Measurements from ENCODE around the gene BRAF. TPM values are rescaled to one million over a fixed set of nuclear protein-coding genes. Genes with fewer than 3 reads are reported as not detected.
A peak's percentile ranks its signal among the peaks of the same experiment; 100 is the strongest.

Gene BRAF
- total RNA-seq, 1 donor from 2014 or later = 40.9 TPM

GRCh38 chr7:140707132-140707531 is 217.6 kb downstream of the BRAF start:
- H3K27ac Mint-ChIP-seq (ENCODE audit: unreplicated experiment) = no peak overlapping the region

GRCh38 chr7:140704205-140704604 is 220.5 kb downstream of the BRAF start:
- TF ChIP-seq CTCF (IDR thresholded peaks at IDR 0.05; ENCODE audit: partially characterized antibody, unreplicated experiment) = no peak
- no peaks in the 10 kb centered on the region for H3K27me3 Mint-ChIP-seq (ENCODE audit: unreplicated experiment)
- DNase-seq = no peak
- H3K36me3 Mint-ChIP-seq (ENCODE audit: unreplicated experiment) = no peaks in the 10 kb centered on the region
- H3K27ac Mint-ChIP-seq (ENCODE audit: unreplicated experiment) = no peak overlapping the region
- peaks cover 4% of the 10 kb centered on the region for H3K4me1 Mint-ChIP-seq (ENCODE audit: low read depth, unreplicated experiment)
- peaks cover under 1% of the 10 kb centered on the region for H3K9me3 Mint-ChIP-seq (ENCODE audit: unreplicated experiment)
- no peak overlapping the region for H3K4me3 Mint-ChIP-seq (ENCODE audit: unreplicated experiment)

More at GRCh38 chr7:140707132-140707531, 217.6 kb downstream of the BRAF start:
- peaks cover 6% of the 10 kb centered on the region for H3K36me3 Mint-ChIP-seq (ENCODE audit: unreplicated experiment)
- no peak for TF ChIP-seq CTCF (IDR thresholded peaks at IDR 0.05; ENCODE audit: partially characterized antibody, unreplicated experiment)
- H3K9me3 Mint-ChIP-seq (ENCODE audit: unreplicated experiment) = no peaks in the 10 kb centered on the region
- no peaks in the 10 kb centered on the region for H3K27me3 Mint-ChIP-seq (ENCODE audit: unreplicated experiment)
- peaks cover 4% of the 10 kb centered on the region for H3K4me1 Mint-ChIP-seq (ENCODE audit: low read depth, unreplicated experiment)
- H3K4me3 Mint-ChIP-seq (ENCODE audit: unreplicated experiment) = no peak overlapping the region
- no peak for DNase-seq

- Mint-ChIP-seq H3K36me3 (ENCODE audit: unreplicated experiment) (no peaks in the 10 kb centered on the region), H3K4me3 (ENCODE audit: unreplicated experiment) (no peak overlapping the region), H3K27ac (ENCODE audit: unreplicated experiment) (no peak overlapping the region), H3K9me3 (ENCODE audit: unreplicated experiment) (peaks cover 5% of the 10 kb centered on the region), H3K4me1 (ENCODE audit: low read depth, unreplicated experiment) (peaks cover 11% of the 10 kb centered on the region), H3K27me3 (ENCODE audit: unreplicated experiment) (no peaks in the 10 kb centered on the region)
- TF ChIP-seq CTCF (IDR thresholded peaks at IDR 0.05; ENCODE audit: partially characterized antibody, unreplicated experiment) = no peak
- DNase-seq = no peak
Measured at GRCh38 chr7:140702774-140703173, 222.0 kb downstream of the BRAF start.

- TF ChIP-seq CTCF (IDR thresholded peaks at IDR 0.05; ENCODE audit: partially characterized antibody, unreplicated experiment) = no peak
- no peak for DNase-seq
- Mint-ChIP-seq H3K27ac (ENCODE audit: unreplicated experiment) (peak overlapping the region; percentile 56), H3K9me3 (ENCODE audit: unreplicated experiment) (peaks cover 17% of the 10 kb centered on the region), H3K4me1 (ENCODE audit: low read depth, unreplicated experiment) (peaks cover 18% of the 10 kb centered on the region), H3K36me3 (ENCODE audit: unreplicated experiment) (no peaks in the 10 kb centered on the region), H3K27me3 (ENCODE audit: unreplicated experiment) (peaks cover 14% of the 10 kb centered on the region), H3K4me3 (ENCODE audit: unreplicated experiment) (peak overlapping the region; percentile 96)
Measured at GRCh38 chr7:140698477-140698876, 226.3 kb downstream of the BRAF start.

- peak overlapping the region; percentile 96 for H3K4me3 Mint-ChIP-seq (ENCODE audit: unreplicated experiment)
- H3K27ac Mint-ChIP-seq (ENCODE audit: unreplicated experiment) = peak overlapping the region; percentile 89
- no peaks in the 10 kb centered on the region for H3K36me3 Mint-ChIP-seq (ENCODE audit: unreplicated experiment)
- H3K9me3 Mint-ChIP-seq (ENCODE audit: unreplicated experiment) = peaks cover 17% of the 10 kb centered on the region
- no peak for DNase-seq
- no peak for TF ChIP-seq CTCF (IDR thresholded peaks at IDR 0.05; ENCODE audit: partially characterized antibody, unreplicated experiment)
- H3K4me1 Mint-ChIP-seq (ENCODE audit: low read depth, unreplicated experiment) = peaks cover 15% of the 10 kb centered on the region
- peaks cover 14% of the 10 kb centered on the region for H3K27me3 Mint-ChIP-seq (ENCODE audit: unreplicated experiment)
Measured at GRCh38 chr7:140697447-140698143, 227.1 kb downstream of the BRAF start.

Measured in glutamatergic neuron (in vitro differentiated cells).